NCI-H2227 treated with DMSO at 0.1 percent for 48 hours (cell line): ENCODE measurements around the gene SLC10A3.
"Not testable (repeated sequence)": the region's sequence is repeated elsewhere in the genome, so short reads cannot be mapped to it uniquely, and the experiment has no call there.

Experiments used
- DNase-seq: peaks from one replicate; lab custom pipeline; 2025; lab: John Stamatoyannopoulos, UW

SLC10A3 gene

DNA sequence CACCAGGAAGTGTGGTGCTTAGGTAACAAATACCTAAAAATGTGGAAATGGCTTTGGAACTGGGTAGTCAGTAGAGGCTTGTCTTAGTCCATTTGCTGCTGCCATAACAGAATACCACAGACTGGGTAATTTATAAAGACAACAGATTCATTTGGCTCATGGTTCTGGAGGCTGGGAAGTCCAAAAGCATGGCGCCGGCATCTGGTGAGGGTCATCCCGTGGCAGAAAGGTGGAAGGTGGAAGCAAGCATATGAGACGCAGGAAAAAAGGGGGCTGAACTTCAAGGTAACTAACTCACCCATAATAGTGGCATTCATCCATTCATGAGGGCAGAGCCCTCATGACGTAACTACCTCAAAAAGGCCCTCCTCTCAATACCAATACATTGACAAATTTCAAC lies 19.0 kb upstream of the SLC10A3 start:
- DNase-seq, result no peak

DNA sequence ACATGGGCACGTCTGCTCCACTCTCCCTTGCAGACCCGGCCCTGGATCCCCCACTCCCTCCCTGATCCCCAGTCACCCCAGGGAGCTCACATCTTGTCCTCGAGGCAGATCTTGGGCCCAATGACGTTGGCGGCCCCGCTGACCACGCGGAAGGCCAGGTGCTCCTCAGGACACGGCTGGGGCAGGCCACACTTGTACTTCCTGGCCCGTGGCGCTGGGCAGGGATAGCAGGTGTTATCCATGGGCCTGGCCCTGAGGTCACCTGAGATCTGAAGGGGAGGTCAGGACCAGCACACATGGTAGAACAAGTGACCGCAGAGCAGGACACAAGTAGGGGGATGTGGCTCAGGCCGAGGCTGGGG lies 17.9 kb upstream of the SLC10A3 start:
- DNase-seq, result no peak

DNA sequence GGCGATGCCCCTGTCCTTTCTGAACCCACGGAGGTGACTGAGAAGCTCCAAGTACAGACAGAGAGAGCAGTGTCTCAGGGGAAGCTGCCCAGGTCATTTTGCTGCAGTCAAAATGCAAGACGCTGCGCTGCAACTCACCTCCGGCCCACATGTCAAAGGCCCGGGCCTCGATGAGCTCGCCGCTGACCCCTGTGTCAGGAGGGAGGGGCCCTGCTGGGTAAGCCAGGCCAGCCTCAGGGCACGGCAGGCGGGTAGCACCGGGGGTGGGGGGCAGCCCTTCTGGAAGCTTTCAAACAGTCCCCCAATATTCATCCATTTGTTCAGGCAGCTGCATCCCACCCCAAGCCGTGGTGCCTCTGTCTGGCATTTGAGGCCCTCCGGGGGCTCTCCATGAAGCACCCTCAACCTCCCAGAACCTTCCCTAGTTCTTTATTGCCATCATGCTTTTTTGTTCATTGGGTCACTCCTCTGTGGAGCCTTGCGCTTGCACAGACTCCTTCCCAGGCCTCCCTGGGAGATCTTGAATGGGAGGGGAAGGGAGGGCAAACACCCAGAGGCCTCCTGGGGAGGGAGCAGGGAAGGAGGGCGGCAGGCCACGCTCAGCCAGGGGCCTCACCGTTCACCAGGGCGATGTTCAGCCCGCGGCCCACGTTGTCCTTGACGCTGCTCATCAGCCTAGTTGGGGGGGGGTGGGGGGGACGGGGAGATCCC lies 17.4 kb upstream of the SLC10A3 start:
- DNase-seq, result no peak

DNA sequence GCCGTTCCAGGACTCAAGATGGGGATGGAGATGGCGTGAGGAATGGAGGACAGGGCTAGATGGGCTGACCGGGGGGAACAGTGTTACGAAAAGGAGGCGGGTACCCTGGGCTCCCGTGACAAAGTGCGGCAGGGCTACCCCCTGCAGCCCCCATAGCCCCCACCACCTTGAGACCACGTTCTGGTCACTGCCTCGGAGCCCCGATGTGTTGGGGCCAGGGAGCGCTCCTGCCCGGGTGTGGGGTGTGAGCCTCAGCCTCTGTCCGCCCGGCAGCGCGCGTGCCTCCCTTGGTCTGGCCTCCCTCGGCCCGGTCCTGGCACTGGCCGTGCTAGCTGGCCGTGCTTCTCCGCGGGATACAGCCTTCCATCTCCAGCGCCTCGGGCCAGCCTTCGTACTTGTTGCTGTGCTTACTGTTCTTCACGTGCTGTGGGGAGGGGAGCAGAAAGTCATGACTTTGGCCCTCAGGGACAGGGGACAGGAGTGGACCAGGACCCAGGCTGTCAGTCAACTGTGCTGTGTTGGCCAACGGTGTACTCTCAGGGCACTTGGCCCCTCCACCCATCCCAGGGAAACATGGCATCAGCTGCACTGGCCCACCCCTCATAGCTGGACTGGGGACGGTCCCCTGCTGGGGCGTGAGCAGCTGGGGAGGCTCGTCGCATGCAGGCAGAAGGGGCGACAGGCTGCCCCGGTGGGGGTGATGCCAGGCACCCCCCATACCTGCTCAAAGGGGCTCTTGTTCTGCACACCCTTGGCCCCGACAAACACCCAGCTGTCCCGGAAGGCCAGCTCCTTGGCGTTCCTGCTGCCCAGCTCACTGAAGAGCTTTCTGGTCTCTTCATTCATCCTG lies 16.3 kb upstream of the SLC10A3 start:
- DNase-seq, result no peak

DNA sequence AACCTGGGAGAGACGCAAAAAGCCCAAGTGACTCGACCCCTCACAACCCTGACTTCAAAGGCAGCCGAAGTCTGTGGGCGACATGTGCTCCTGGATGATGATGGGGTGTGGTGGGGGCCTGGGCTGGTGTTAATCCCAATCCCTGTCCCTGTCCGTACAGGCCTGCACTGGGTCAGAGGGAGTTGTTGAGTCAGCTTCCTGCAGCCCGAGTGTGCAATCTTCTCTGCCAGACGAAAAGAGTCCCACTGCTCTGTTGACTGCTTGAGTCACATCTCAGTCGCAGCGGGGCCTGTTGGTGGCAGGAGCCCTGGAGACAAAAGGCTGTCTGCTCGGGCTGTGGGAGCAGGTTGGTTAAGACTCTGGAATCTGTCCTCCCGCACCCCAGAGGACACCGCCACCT lies 15.3 kb upstream of the SLC10A3 start:
- no peak for DNase-seq

DNA sequence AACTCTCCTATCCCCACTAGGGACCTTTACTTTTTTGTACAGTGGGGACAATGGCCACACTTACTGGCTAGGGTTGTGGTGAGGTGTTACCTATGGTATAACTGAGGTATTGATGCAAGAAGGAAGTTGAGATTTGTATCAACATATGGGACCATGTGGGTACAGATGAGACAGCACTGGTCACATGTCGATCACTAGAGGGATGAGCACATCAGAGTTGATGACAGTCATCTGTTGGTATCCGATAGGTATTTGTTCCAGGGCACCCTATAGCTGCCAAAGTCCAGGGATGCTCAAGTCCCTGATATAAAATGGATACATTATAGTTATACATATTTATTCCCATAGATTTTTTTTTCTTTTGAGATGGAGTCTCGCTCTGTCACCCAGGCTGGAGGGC lies 12.6 kb upstream of the SLC10A3 start:
- no peak for DNase-seq

DNA sequence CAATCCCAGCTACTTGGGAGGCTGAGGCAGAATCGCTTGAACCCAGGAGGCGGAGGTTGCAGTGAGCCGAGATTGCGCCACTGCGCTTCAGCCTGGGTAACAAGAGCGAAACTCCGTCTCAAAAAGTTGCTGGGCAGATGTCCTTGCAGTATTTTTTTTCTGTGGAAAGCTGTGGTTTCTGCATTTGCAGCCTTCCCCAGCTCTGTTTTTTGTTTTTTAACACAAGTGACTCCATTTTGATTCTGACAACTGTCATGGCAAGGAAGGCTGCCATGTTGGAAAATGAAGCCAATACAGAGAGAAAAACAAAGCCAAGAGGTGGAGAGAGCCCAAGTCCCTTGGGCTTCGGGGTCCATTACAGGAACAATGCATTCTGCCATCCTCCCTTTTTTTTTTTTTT lies 11.7 kb upstream of the SLC10A3 start:
- DNase-seq, result no peak

DNA sequence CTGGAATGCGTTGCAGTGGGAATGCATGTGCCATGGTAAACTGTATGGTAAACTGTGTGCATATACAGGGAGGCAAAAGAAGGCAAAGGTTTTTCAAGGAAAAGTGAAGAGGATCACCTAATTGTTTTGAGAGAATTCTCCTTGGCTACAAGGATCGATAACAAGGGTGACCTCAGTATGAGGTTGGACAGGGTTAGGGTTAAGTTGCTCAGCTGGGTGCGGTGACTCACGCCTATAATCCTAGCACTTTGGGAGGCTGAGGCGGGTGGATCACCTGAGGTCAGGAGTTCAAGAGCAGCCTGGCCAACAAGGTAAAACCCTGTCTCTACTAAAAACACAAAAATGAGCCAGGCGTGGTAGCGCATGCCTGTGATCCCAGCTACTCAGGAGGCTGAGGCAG lies 11.0 kb upstream of the SLC10A3 start:
- not testable (repeated sequence) for DNase-seq

DNA sequence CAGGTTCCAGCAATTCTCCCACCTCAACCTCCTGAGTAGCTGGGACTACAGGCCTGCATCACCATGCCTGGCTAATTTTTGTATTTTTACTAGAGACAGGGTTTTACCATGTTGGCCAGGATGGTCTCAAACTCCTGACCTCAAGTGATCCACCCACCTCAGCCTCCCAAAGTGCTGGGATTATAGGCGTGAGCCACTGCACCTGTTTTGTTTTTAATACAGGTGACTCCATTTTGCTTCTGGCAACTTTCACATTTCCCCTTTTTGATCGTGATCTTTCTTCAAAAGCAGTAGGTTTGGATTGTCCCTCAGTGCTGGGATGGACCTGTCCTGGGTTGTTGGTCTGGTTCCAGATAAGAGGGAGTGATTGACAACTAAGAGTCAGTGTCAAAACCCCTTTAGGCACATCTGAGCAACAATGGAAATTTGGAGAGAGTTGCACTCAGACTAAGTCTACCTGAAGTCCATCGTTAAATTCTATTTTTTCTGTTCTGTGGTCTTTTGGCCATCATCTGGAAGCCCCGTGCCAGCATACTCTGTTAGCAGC lies 6.2 kb upstream of the SLC10A3 start:
- DNase-seq, result not testable (repeated sequence)

DNA sequence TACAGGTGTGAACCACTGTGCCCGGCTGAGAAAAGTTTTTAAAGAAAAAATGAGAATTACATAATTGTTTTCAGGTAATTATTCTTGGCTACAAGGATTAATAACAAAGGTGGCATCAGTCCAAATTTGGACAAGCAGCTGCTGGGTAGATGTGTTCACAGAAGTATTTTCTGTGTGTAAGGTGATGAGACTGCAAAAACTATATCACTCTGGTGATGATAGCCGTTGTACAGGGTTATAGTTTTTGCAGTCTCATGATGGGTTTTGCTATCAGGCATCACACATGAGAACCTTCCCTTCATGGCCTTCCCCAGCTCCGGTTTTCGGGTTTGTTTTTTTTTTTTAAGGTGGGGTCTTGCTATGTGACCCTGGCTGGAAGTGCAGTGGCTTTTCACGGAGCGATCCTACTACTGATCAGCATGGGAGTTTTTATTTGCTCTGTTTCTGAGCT lies 5.1 kb upstream of the SLC10A3 start:
- no peak for DNase-seq

DNA sequence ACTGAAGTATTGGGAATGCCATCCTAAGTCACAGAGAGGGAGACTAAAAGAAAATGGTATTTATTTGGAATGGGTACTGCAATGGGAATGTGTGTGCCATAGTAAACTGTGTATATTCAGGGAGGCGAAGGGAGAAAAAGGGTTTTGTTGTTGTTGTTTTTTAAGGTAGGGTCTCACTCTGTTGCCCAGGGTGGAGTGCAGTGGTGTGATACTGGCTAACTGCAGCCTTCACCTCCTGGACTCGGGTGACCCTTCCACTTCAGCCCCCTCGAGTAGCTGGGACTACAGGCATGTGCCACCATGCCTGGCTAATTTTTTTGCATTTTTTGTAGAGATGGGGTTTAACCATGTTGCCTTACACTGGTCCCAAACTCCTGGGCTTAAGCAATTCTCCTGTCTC lies 4.3 kb upstream of the SLC10A3 start:
- no peak for DNase-seq

DNA sequence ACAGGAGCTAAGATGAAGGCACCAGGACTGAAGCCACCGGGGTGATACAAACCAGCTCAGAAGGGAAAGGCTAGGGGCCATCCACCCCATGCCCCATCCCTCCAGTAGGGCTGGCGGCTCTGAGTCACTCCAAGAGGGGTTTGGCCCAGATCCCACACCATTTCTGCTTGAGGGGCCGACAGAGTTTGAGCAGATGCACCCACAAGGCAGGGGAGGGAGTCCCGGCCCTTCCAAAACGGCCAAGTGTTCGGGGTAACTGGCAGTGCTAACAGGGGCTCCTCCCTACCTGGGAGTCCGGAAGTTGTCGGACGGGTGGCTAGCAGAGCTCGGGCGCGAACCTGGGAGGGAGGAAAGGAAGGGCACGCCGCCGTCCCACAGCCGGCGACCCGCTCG lies 412 bp downstream of the SLC10A3 start:
- DNase-seq, result no peak

DNA sequence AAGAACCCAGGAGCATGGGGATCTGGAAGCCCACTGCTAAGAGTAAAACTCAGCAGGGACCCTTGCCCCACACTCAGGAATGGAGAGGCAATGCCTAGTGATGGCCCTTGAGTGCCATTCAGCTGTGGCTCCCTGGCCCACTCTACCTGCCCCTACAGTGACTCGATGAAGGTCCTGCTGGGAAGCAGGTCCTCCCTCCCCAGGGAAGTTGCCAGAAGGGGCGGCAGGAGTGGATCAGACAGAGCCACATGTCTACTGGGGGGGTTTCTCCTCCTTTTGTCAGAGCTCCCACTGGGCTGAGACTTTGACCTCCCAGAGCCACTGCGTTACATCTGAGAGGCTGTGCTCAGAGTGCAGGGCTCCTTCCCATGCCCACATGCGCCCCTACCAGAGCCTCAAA lies 1.2 kb downstream of the SLC10A3 start:
- DNase-seq, result no peak

DNA sequence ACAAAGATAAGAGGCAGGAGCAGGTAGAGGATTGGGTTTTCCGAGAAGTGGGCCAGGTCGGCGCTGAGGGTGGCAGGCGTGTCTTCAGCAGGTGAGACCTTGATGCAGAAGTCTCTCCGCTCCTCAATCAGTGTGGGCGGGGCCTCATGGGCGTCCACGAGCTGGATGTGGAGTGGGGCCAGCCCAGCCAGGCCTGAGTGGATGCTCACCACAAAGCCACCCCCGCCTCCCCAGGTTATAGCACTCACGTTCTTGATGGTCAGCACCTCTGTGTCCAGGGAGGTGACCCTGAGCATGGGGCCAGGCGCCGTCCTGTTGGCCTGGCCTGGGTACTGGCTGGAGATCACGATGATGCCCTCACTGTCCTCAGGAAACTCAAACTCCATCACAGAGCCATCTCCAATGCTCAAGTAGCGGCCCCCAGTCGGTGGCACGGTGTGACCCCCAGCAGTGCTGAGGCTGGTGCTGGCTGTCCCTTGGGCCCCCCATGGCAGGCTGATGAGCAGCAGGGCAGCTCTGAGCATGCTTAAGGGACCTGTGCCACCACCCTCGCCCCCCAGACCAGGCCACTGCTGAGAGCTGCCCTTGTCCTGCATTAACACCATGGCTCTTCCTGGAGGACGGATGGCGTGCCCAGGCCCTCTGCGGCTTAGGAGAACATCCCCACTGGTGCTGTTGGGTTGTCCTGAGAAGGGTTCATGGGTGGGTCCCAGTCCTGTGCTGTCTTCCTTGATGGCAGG lies 1.9 kb downstream of the SLC10A3 start:
- DNase-seq, result no peak

DNA sequence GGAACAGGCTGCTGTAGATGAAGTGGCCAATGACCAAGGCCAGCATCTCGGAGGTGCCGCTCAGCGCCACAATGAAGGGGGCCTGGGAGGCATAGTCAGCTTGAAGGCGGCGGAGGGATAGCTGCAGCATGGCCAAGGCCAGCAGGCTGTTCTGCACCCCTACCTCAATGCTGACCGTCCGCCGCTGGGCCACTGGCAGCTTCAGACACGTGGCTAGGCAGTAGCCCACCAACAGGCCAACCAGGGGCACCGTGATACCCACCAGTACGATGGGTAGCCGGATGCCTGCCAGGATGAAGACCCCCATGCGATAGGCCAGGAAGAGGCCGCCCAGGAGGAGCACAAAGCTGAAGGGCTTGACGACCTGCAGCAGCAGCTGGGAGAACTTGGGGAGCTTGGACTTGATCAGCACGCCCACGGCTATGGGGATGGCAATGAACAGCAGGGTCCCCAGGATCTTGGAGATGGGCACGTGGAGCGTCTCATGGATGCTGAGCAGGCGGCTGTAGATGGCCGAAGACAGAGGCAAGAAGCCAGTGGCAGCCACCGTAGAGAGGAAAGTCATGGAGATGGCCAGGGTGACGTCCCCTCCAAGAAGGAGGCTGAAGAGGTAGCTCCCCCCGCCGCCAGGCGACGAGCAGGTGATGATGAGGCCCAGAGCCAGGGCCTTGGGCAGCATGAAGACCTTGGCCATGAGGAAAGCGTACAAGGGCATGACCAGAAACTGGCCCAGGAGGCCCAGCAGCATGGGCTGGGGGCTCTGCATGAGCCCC lies 2.7 kb downstream of the SLC10A3 start:
- no peak for DNase-seq

DNA sequence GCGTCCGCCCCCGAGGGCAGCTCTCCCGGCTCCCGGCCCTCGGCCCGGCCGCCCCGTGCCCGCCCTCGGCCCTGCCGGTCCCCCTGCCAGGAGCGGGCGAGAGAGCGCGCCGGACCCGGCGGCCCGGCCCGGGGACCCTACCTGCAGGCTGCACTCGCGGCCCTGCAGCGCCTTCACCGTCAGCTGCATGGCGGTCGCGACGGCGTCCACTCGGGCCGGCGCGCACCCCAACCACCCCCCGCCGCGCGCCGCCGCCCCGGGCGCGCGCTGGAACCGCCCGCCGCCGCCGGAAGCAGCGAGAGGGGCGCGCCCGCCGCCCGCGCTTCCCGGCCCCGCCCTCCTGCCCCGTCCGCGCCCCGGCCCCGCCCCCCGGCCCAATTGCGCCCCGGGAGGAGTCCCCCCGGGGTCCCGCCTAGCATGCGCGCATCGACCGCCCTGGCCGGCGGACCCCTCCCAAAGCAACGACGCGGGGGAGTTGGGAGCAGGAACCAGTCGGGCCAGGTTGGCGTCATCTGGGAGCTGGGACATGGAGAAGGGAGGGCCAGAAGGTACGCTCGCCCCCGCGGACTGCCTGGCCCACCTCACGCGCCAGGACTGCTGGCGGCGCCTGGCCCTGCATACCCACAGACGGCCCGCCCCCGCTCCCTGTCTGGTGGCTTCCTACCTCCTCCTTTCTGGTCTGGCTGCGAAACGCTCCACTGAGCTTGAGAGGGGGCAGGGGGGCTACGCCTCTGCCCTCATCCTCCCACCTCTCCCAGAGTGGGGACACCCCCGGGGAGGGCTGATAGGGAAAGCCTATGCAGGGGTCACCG lies 3.8 kb downstream of the SLC10A3 start, which contains the start of gene UBL4A:
Gene UBL4A (minus strand): TSS at position 220 of the 812 bp plus-strand sequence. CDS start 31 bp downstream, at position 189.
- peak; percentile 63 for DNase-seq

DNA sequence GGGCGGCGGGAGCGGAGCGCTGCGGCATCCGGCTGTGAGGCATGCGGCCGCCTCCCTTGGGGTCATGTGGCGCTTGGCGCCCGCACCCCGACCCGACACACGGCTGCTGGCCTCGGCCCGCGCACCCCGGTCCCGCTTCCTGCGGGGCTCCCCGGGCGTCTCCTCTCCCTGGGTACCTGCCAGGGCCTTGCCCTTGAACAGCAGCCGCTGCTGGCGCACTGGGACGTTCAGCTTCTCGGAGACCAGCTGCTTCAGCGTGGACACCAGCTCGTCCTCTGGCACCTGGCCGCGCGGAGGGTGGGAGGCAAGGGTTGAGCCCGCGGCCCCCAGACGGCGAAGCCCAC lies 4.4 kb downstream of the SLC10A3 start:
- no peak for DNase-seq

DNA sequence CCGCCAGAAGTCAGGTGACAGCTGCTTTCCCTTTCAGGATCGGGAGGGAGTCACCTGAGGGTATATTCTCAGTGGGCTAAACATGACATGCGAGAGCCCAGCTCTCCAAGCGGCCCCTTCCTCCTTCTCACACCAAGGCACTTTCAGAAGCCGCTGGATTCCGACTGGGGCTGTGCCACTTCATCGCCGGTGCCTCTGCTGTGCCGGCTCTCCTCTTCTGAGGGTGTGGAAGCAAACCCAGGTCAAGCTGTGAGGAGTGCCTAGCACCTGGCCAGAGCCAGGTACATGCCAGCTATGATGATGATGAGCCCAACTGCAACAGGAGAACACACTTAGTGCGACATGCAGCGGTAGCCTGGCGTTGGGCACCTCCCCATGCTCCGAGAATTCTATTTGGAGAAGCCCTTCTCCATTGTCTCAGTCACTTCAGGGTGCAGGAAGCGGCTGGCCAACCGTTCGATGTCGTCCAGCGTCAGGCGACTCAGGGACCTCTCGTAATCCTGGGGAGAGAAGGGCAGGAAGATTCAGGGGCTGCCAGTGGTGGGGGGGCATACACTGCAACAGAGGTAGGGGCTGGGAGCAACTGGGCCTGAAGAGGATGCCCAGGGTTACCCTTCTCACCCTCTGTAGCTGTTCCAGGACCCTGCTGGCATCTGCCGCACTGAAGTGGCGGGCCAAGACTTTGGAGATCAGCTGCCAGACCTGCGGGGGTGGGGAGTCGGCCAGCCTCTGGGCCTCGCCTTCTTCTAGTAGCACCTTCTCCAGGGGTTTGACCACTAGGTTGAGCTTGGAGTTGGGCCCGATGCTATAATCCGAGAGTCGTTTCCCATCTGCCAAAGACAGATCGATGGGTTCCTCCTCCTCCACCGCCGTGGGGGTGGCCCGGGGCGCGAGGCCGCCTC lies 5.0 kb downstream of the SLC10A3 start:
- no peak for DNase-seq

DNA sequence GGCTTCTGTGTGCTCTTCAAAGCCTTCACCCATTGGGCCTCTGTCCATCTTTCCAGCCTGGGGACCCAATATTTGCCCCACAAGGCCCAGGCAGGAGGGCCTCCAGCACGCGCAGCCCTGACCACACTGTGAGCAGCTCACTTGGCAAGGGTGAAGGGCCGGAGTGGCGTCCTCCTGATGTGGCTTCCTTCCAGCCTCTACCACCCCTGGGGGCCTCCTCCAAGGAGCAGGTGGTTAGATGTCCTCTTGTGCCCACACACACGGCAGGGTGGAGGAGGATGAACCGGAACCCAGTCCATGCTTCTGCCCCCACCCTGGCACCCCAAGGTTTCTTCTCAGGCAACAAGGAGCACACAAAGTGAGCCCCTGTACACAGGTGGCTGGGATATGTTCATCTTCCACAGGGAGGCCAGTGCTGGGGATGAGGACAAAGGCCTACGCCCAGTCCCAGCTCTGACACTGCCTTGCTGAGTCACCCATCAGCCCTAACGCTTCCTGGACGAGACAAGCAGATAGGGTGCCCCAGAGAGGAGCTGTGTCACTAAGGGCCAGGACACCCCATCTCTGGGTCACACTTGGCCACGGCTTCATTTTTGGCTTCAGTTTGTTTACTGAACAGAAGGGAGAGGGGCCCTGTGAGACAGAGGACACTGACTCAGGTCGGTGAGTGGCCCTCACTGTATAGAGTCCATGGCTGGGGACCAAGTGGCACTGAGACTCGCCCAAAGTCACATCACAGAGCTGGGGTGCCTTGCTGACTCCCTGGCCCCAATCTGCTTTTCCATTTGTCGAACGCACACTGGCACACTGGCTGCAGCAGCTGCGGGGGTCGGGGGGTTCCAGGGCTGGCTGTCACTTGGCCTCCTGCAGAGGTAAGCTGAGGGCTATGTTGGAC lies 5.9 kb downstream of the SLC10A3 start:
- DNase-seq, result no peak
